ENCODE results near the gene MAP1LC3C.

Gene MAP1LC3C

GRCh38 chr1:242023805-242024204 lies 24.9 kb upstream of the MAP1LC3C start:
- DNase-seq (ENCODE audit: low read depth, low spot score) = no peak
- TF ChIP-seq, protein P1, sequence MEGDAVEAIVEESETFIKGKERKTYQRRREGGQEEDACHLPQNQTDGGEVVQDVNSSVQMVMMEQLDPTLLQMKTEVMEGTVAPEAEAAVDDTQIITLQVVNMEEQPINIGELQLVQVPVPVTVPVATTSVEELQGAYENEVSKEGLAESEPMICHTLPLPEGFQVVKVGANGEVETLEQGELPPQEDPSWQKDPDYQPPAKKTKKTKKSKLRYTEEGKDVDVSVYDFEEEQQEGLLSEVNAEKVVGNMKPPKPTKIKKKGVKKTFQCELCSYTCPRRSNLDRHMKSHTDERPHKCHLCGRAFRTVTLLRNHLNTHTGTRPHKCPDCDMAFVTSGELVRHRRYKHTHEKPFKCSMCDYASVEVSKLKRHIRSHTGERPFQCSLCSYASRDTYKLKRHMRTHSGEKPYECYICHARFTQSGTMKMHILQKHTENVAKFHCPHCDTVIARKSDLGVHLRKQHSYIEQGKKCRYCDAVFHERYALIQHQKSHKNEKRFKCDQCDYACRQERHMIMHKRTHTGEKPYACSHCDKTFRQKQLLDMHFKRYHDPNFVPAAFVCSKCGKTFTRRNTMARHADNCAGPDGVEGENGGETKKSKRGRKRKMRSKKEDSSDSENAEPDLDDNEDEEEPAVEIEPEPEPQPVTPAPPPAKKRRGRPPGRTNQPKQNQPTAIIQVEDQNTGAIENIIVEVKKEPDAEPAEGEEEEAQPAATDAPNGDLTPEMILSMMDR (IDR thresholded peaks at IDR 0.05; ENCODE audit: insufficient read depth, low read length, missing control alignments) = no peak
- CTCF ChIA-PET = interaction anchor here (1.1 kb wide), 1 partner anchor 26 kb away, joined by 4 read pairs; the partner anchor contains the start of gene MAP1LC3C
- POLR2A ChIA-PET = no interaction called here
- no peak overlapping the region for H3K4me3 ChIP-seq (ENCODE audit: low read depth, low read length)

- no peak for DNase-seq (ENCODE audit: low read depth, low spot score)
- CTCF ChIA-PET = interaction anchor here (0.9 kb wide), 1 partner anchor 9 kb away, joined by 3 read pairs; no protein-coding TSS in a partner anchor
- POLR2A ChIA-PET = no interaction called here
- TF ChIP-seq, protein P1 (IDR thresholded peaks at IDR 0.05; ENCODE audit: insufficient read depth, low read length, missing control alignments) = no peak
- H3K4me3 ChIP-seq (ENCODE audit: low read depth, low read length) = no peak overlapping the region
These were observed 20.1 kb upstream of the MAP1LC3C start for GRCh38 chr1:242019018-242019417.

GRCh38 chr1:242017580-242018233 lies 18.8 kb upstream of the MAP1LC3C start:
- CTCF ChIA-PET = interaction anchor here (0.9 kb wide), 1 partner anchor 121 kb away, joined by 4 read pairs; no protein-coding TSS in a partner anchor
- no peak overlapping the region for H3K4me3 ChIP-seq (ENCODE audit: low read depth, low read length)
- POLR2A ChIA-PET = no interaction called here
- TF ChIP-seq, protein P1 (IDR thresholded peaks at IDR 0.05; ENCODE audit: insufficient read depth, low read length, missing control alignments) = peak; percentile 57
- DNase-seq (ENCODE audit: low read depth, low spot score) = no peak

- no peak overlapping the region for H3K4me3 ChIP-seq (ENCODE audit: low read depth, low read length)
- ChIA-PET POLR2A (no interaction called here), CTCF (interaction anchor here (1.0 to 1.3 kb wide), 2 partner anchors 18 to 119 kb away, joined by 3 to 4 read pairs; partner anchors contain the start of gene MAP1LC3C)
- TF ChIP-seq, protein P1 (IDR thresholded peaks at IDR 0.05; ENCODE audit: insufficient read depth, low read length, missing control alignments) = no peak
- no peak for DNase-seq (ENCODE audit: low read depth, low spot score)
These were observed 17.6 kb upstream of the MAP1LC3C start for GRCh38 chr1:242016479-242016878.

DNA sequence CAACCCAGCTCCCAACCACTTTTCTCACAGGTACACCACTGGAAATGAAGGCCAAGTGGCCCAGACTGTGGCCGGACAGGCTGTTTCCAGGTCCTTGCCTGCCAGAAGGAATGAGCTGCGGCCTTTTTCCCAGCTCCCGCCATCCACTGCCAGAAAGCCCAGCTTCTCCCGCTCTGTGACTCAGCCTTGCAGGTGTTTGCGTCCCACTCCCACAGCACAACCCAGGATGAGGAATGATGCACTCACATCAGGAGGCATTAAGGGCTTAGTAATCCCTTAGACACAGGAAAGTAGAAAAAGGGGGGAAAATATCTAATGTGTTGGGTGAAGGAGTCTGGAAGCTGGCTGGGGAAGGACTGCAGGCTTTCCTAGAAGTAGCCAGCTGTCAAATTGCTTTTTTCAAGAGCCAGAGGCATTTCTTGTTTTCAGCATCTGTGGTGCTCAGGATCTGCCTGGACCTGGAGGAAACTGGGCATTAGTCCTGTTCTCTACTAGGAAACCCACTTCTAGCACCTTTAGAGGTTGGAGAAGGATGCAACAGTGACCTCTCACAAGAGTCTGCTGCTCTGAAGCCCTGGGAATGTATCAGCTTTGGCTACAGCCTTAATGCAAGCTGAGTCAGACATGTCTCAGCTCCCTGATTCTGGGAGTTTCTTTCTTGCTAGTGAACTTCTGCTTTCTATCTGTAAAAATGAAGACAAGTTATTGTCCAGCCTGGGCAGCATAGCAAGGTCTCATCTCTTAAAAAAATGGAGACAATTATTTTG lies 13.2 kb upstream of the MAP1LC3C start:
- DNase-seq (ENCODE audit: low read depth, low spot score) = no peak
- CTCF ChIA-PET = interaction anchor here (0.9 to 1.3 kb wide), 3 partner anchors 9 to 26 kb away, joined by 3 to 5 read pairs (median 3); partner anchors contain the start of gene MAP1LC3C
- no peak overlapping the region for H3K4me3 ChIP-seq (ENCODE audit: low read depth, low read length)
- TF ChIP-seq, protein P1 (IDR thresholded peaks at IDR 0.05; ENCODE audit: insufficient read depth, low read length, missing control alignments) = no peak
- POLR2A ChIA-PET = no interaction called here

Data from AG04449 (cell line).